Pulmonary artery endothelial cell (primary cell): ENCODE measurements around the gene PCDHB16. TPM values are rescaled to one million over a fixed set of nuclear protein-coding genes. Genes with fewer than 3 reads are reported as not detected.
"Not testable (repeated sequence)": the region's sequence is repeated elsewhere in the genome, so short reads cannot be mapped to it uniquely, and the experiment has no call there.

Experiments used
- DNase-seq: peaks from one replicate; pipeline ENCODE4 v3.0.0-alpha.2; 2011; ENCODE audit warnings: low read depth, low spot score
- total RNA-seq: library from RNA; depleted of rRNA; stranded (reverse); fragments of >200 nt; gene quantifications from 2 replicates; pipeline ENCODE4 v1.2.3, GENCODE V29; 2014

The PCDHB16 gene
- total RNA-seq, 1 donor from 2014 or later: 0.13 TPM

- DNase-seq: not testable (repeated sequence)
Observed at GRCh38 chr5:141184117-141184855, 2.1 kb downstream of the PCDHB16 start.

GRCh38 chr5:141186897-141187512, 4.8 kb downstream of the PCDHB16 start, which contains the start of gene PCDHB9:
TSS of gene PCDHB9 (plus strand) at chr5:141187161. CDS start at chr5:141187319, 158 bp downstream.
- DNase-seq: no peak

DNA sequence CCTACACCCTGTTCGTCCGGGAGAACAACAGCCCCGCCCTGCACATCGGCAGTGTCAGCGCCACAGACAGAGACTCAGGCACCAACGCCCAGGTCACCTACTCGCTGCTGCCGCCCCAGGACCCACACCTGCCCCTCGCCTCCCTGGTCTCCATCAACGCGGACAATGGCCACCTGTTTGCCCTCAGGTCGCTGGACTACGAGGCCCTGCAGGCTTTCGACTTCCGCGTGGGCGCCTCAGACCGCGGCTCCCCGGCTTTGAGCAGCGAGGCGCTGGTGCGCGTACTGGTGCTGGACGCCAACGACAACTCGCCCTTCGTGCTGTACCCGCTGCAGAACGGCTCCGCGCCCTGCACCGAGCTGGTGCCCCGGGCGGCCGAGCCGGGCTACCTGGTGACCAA, 6.5 kb downstream of the PCDHB16 start:
- DNase-seq: not testable (repeated sequence)

DNA sequence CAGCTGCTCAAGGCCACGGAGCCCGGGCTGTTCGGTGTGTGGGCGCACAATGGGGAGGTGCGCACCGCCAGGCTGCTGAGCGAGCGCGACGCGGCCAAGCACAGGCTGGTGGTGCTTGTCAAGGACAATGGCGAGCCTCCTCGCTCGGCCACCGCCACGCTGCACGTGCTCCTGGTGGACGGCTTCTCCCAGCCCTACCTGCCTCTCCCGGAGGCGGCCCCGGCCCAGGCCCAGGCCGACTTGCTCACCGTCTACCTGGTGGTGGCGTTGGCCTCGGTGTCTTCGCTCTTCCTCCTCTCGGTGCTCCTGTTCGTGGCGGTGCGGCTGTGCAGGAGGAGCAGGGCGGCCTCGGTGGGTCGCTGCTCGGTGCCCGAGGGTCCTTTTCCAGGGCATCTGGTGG, 6.9 kb downstream of the PCDHB16 start:
- DNase-seq: not testable (repeated sequence)

GRCh38 chr5:141192110-141192725, 10.0 kb downstream of the PCDHB16 start, which contains the start of gene PCDHB10:
TSS of gene PCDHB10 (plus strand) at chr5:141192353. CDS start at chr5:141192553, 200 bp downstream.
- DNase-seq: no peak

DNA sequence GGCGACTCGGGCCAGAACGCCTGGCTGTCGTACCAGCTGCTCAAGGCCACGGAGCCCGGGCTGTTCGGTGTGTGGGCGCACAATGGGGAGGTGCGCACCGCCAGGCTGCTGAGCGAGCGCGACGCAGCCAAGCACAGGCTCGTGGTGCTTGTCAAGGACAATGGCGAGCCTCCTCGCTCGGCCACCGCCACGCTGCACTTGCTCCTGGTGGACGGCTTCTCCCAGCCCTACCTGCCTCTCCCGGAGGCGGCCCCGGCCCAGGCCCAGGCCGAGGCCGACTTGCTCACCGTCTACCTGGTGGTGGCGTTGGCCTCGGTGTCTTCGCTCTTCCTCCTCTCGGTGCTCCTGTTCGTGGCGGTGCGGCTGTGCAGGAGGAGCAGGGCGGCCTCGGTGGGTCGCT, 12.1 kb downstream of the PCDHB16 start:
- not testable (repeated sequence) for DNase-seq

DNA sequence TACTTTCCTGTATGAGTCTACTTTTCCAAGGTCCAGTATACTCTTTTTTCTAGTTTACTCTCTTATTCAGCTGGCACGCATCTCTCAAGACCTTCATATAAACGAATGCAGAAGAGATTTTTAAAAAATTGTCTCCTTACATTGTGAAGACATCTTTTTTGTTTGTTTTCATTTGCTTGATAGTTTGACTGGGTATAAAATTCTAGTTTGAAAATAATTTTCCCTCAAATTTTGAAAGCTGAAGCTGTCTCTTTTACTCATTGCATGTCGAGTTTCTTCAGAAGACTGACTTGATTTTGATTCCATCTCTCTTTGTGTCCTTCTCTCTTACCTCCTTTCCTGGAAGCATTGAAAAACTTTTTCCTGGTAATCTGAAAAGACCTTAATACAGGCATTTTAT, 14.2 kb downstream of the PCDHB16 start:
- DNase-seq: no peak

DNA sequence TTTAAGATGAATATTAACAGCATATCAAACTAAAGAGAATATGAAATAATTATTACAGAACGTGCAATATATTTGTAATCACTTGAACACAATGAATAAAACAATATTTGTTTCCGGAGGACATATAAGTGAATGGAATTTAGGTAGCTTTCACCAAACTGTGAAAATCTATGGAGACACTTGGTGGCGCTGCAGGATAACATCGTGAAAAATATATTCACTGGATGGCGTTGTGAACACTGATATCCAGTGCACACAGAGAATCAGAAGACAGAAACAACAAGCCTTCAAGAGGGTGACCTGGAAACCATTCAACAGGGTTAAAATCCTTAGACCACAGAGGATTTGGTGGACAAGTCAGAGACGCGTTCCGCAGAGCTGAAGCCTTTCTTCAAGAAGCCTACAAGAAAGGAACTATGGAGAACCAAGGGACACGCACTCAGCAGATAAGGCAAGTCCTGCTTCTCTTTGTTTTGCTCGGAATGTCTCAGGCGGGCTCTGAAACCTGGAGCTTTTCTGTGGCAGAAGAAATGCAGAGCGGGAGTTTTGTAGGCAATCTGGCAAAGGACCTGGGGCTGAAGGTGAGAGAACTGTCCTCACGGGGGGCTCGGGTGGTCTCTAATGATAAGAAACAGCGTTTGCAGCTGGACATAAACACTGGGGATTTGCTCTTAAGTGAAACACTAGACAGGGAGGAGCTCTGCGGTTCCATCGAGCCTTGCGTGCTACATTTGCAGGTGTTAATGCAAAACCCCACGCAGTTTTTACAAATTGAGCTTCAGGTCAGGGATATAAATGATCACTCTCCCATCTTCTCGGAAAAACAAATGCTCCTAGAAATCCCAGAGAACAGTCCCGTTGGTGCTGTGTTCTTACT, 17.4 kb downstream of the PCDHB16 start, which contains the start of gene PCDHB11:
TSS of gene PCDHB11 (plus strand) at position 269 of the 877 bp plus-strand sequence. CDS start at position 417, 148 bp downstream.
- no peak for DNase-seq

DNA sequence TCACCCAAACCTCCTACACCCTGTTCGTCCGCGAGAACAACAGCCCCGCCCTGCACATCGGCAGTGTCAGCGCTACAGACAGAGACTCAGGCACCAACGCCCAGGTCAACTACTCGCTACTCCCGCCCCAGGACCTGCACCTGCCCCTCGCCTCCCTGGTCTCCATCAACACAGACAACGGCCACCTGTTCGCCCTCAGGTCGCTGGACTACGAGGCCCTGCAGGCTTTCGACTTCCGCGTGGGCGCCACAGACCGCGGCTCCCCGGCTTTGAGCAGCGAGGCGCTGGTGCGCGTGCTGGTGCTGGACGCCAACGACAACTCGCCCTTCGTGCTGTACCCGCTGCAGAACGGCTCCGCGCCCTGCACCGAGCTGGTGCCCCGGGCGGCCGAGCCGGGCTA, 18.9 kb downstream of the PCDHB16 start:
- not testable (repeated sequence) for DNase-seq

GRCh38 chr5:141201646-141202045, 19.5 kb downstream of the PCDHB16 start:
- DNase-seq: not testable (repeated sequence)

DNA sequence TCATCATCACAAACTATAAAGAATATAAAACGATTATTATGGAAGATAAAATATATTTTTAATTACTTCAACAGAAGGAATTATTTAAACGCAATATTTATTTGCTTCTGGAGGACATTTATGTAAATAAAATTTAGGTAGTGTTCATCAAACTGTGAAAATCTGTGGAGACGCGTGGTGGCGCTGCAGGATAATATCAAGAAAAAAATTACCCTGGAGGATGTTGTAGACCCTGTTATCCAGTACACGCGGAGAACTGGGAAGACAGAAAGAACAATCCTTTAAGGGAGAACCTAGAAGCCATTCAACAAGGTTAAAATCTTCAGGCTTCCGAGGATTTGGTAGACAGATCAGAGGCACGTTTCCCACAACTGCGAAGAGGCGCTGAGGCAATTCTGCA, 26.3 kb downstream of the PCDHB16 start, which contains the start of gene PCDHB12:
TSS of gene PCDHB12 (plus strand) at position 242 of the 400 bp plus-strand sequence. CDS start 189 bp downstream, outside the sequence.
- DNase-seq: no peak

- DNase-seq: not testable (repeated sequence)
Observed at GRCh38 chr5:141210281-141210680, 28.1 kb downstream of the PCDHB16 start.

DNA sequence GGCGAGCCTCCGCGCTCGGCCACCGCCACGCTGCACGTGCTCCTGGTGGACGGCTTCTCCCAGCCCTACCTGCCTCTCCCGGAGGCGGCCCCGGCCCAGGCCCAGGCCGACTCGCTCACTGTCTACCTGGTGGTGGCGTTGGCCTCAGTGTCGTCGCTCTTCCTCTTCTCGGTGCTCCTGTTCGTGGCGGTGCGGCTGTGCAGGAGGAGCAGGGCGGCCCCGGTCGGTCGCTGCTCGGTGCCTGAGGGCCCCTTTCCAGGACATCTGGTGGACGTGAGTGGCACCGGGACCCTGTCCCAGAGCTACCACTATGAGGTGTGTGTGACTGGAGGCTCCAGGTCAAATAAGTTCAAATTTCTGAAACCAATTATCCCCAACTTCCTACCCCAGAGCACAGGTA, 28.7 kb downstream of the PCDHB16 start:
- not testable (repeated sequence) for DNase-seq

DNA sequence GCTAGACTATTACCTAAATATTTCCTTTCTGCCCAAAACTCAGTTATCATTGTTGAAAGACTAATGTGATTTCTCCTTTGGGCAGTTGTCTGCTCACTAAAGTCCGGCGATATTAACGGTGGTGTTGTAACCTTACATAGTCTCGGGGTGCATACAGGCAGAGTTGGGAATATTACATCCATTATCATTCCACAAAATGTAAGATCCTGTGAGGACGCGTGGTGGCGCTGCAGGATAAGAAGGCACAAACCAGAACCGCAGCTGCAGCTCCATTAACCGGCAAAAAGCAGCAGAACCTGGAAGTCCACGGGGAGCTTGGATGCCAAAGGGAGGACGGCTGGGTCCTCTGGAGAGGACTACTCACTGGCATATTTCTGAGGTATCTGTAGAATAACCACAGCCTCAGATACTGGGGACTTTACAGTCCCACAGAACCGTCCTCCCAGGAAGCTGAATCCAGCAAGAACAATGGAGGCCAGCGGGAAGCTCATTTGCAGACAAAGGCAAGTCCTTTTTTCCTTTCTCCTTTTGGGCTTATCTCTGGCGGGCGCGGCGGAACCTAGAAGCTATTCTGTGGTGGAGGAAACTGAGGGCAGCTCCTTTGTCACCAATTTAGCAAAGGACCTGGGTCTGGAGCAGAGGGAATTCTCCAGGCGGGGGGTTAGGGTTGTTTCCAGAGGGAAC, 31.6 kb downstream of the PCDHB16 start, which contains the start of gene PCDHB13:
TSS of gene PCDHB13 (plus strand) at position 264 of the 684 bp plus-strand sequence. CDS start at position 469, 205 bp downstream.
- not testable (repeated sequence) for DNase-seq

DNA sequence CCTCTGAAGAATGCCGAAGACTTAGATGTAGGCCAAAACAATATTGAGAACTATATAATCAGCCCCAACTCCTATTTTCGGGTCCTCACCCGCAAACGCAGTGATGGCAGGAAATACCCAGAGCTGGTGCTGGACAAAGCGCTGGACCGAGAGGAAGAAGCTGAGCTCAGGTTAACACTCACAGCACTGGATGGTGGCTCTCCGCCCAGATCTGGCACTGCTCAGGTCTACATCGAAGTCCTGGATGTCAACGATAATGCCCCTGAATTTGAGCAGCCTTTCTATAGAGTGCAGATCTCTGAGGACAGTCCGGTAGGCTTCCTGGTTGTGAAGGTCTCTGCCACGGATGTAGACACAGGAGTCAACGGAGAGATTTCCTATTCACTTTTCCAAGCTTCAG, 32.4 kb downstream of the PCDHB16 start:
- DNase-seq: not testable (repeated sequence)

DNA sequence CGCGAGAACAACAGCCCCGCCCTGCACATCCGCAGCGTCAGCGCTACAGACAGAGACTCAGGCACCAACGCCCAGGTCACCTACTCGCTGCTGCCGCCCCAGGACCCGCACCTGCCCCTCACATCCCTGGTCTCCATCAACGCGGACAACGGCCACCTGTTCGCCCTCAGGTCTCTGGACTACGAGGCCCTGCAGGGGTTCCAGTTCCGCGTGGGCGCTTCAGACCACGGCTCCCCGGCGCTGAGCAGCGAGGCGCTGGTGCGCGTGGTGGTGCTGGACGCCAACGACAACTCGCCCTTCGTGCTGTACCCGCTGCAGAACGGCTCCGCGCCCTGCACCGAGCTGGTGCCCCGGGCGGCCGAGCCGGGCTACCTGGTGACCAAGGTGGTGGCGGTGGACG, 33.3 kb downstream of the PCDHB16 start:
- not testable (repeated sequence) for DNase-seq

- not testable (repeated sequence) for DNase-seq
Observed at GRCh38 chr5:141216035-141216434, 33.8 kb downstream of the PCDHB16 start.

- no peak for DNase-seq
Observed at GRCh38 chr5:141223112-141223783, 41.1 kb downstream of the PCDHB16 start, which contains the start of gene PCDHB14. TSS of gene PCDHB14 (plus strand) at chr5:141223343. CDS start at chr5:141223506, 163 bp downstream.

- not testable (repeated sequence) for DNase-seq
Observed at GRCh38 chr5:141224844-141225243, 42.7 kb downstream of the PCDHB16 start.
